ENCODE data around the gene MUC7. TPM values are rescaled to one million over a fixed set of nuclear protein-coding genes. Genes with fewer than 3 reads are reported as not detected.

Gene MUC7
- total and polyA plus RNA-seq, 12 donors: not detected

GRCh38 chr4:70518269-70518668 is 46.3 kb downstream of the MUC7 start, which contains the start of gene AMTN:
Gene AMTN, plus strand, starts transcription at chr4:70518569. Its CDS starts 209 bp downstream, at chr4:70518778.
- Histone ChIP-seq H3K27ac (no peak within 1 kb of the TSS), H3K4me1 (no peaks in the 10 kb centered on the region), H3K9me3 (no peaks in the 10 kb centered on the region), H3K36me3 (no peaks in the 10 kb centered on the region), H3K4me3 (no peak within 1 kb of the TSS), H3K27me3 (no peaks in the 10 kb centered on the region)
- DNase-seq (no peak), ATAC-seq (no peak)
- TF ChIP-seq CTCF (IDR thresholded peaks at IDR 0.05): no peak
- WGBS, 2 donors: 72% methylated on average over 2 of the region's 2 CpGs
- intact Hi-C loops (cut with DNase I): no loop called here

- TF ChIP-seq CTCF (IDR thresholded peaks at IDR 0.05): no peak
- intact Hi-C loops (cut with DNase I): no loop called here
These were observed 46.7 kb downstream of the MUC7 start for GRCh38 chr4:70518716-70519115.

GRCh38 chr4:70522626-70523025 is 50.6 kb downstream of the MUC7 start:
- TF ChIP-seq CTCF (IDR thresholded peaks at IDR 0.05): no peak
- no peaks in the 10 kb centered on the region for H3K27me3 ChIP-seq
- H3K4me1 ChIP-seq: no peaks in the 10 kb centered on the region
- H3K9me3 ChIP-seq: no peaks in the 10 kb centered on the region
- 83 to 84% methylated on average over 7 of the region's 7 CpGs for WGBS, 2 donors
- DNase-seq (no peak), ATAC-seq (no peak)
- H3K4me3 ChIP-seq: no peak overlapping the region
- no peaks in the 10 kb centered on the region for H3K36me3 ChIP-seq
- intact Hi-C loops (cut with DNase I): no loop called here
- H3K27ac ChIP-seq: no peak overlapping the region

More at GRCh38 chr4:70518716-70519115, 46.7 kb downstream of the MUC7 start:
- 72 to 74% methylated on average over 3 of the region's 3 CpGs for WGBS, 2 donors
- Histone ChIP-seq H3K36me3 (no peaks in the 10 kb centered on the region), H3K27me3 (no peaks in the 10 kb centered on the region), H3K27ac (no peak overlapping the region), H3K4me1 (no peaks in the 10 kb centered on the region), H3K9me3 (no peaks in the 10 kb centered on the region), H3K4me3 (no peak overlapping the region)
- no peak for ATAC-seq
- no peak for DNase-seq

GRCh38 chr4:70530997-70531396 is 59.0 kb downstream of the MUC7 start:
- H3K4me1 ChIP-seq: no peaks in the 10 kb centered on the region
- TF ChIP-seq CTCF (IDR thresholded peaks at IDR 0.05): no peak

More at GRCh38 chr4:70530997-70531396, 59.0 kb downstream of the MUC7 start:
- no peak overlapping the region for H3K4me3 ChIP-seq
- H3K27ac ChIP-seq: no peak overlapping the region
- H3K36me3 ChIP-seq: no peaks in the 10 kb centered on the region
- H3K27me3 ChIP-seq: peaks cover 0 to 4% (median 0%) of the 10 kb centered on the region in 7 donors
- ATAC-seq: no peak
- 57 to 59% methylated on average over 5 of the region's 5 CpGs for WGBS, 2 donors
- no peaks in the 10 kb centered on the region for H3K9me3 ChIP-seq
- no peak for DNase-seq
- intact Hi-C loops (cut with DNase I): no loop called here
